PC-9 (cell line): ENCODE data around the gene PDE8A. TPM values are rescaled to one million over a fixed set of nuclear protein-coding genes. Genes with fewer than 3 reads are reported as not detected.
"Not testable (repeated sequence)": the region's sequence is repeated elsewhere in the genome, so short reads cannot be mapped to it uniquely, and the experiment has no call there.

Experiments used
- BruUV-seq: library from RNA; stranded (reverse); fragments of 400-500 nt; replicated peaks from 2 replicates; lab custom pipeline; 2021; lab: Mats Ljungman, UMichigan
- CTCF ChIA-PET: fragments of 300-600 bp; sonication (Branson Sonifier 250); formaldehyde crosslinking; loops from one replicate; lab custom pipeline; 2022; ENCODE audit warnings: antibody characterized with exemption; lab: Charles Lee
- POLR2A ChIA-PET: fragments of 300-600 bp; sonication (Branson Sonifier 250); formaldehyde crosslinking; loops from one replicate; lab custom pipeline; 2022; ENCODE audit warnings: antibody characterized with exemption; ENCODE audit not compliant: unreplicated experiment; lab: Charles Lee
- DNase-seq, 2 experiments: peaks; one replicate each; pipeline versions ENCODE4 v3.0.0 to v3.0.0-alpha.2; 2015 to 2022; ENCODE audit warnings: mixed read lengths in 1 of 2
- H2AFZ ChIP-seq: fragments of 200-600 bp; sonication (generic); 2 replicates; pipeline ENCODE4 v1.8.1; 2017; ENCODE audit warnings: antibody characterized with exemption
- H3F3A ChIP-seq: fragments of 200-600 bp; sonication (generic); 2 replicates; pipeline ENCODE4 v1.8.1; 2017; ENCODE audit warnings: antibody characterized with exemption, mild to moderate bottlenecking, low read depth; ENCODE audit not compliant: insufficient read depth
- H3K27ac ChIP-seq: fragments of 200-600 bp; sonication (generic); 2 replicates; pipeline ENCODE4 v1.6.1; 2016; ENCODE audit warnings: mixed run types
- H3K27me3 ChIP-seq: fragments of 200-600 bp; sonication (generic); 2 replicates; pipeline ENCODE4 v1.6.1; 2016; ENCODE audit warnings: low read depth, mixed run types; ENCODE audit not compliant: insufficient read depth
- H3K36me3 ChIP-seq: fragments of 200-600 bp; sonication (generic); 2 replicates; pipeline ENCODE4 v1.6.1; 2016; ENCODE audit warnings: low read depth, mixed run types
- H3K4me1 ChIP-seq: fragments of 200-600 bp; sonication (generic); replicated peaks from 2 replicates; pipeline ENCODE4 v1.6.1; 2016; ENCODE audit warnings: mixed run types; ENCODE audit not compliant: insufficient read depth
- H3K4me2 ChIP-seq: fragments of 200-600 bp; sonication (generic); 2 replicates; pipeline ENCODE4 v1.6.1; 2017; ENCODE audit warnings: mixed run types
- H3K4me3 ChIP-seq: fragments of 200-600 bp; sonication (generic); 2 replicates; pipeline ENCODE4 v1.6.1; 2016; ENCODE audit warnings: mixed run types
- H3K79me2 ChIP-seq: fragments of 200-600 bp; sonication (generic); 2 replicates; pipeline ENCODE4 v1.6.1; 2017; ENCODE audit warnings: low read depth, mixed run types
- H3K9me2 ChIP-seq: fragments of 200-600 bp; sonication (generic); 2 replicates; pipeline ENCODE4 v1.8.1; 2017; ENCODE audit warnings: mild to moderate bottlenecking; ENCODE audit not compliant: insufficient read depth
- H3K9me3 ChIP-seq: fragments of 200-600 bp; sonication (generic); 2 replicates; pipeline ENCODE4 v1.8.1; 2016; ENCODE audit warnings: low read depth; ENCODE audit not compliant: insufficient read depth
- H4K20me1 ChIP-seq: fragments of 200-600 bp; sonication (generic); 2 replicates; pipeline ENCODE4 v1.8.1; 2017; ENCODE audit not compliant: insufficient read depth
- EZH2 ChIP-seq: fragments of 200-600 bp; sonication (generic); IDR thresholded peaks from 2 replicates; pipeline ENCODE4 v1.8.0; 2017; ENCODE audit warnings: antibody characterized with exemption, low read depth
- intact Hi-C: fragments of 100-400 bp; cut with micrococcal nuclease; formaldehyde crosslinking; loops from one replicate; pipeline ENCODE4 v1.10.0; 2022; ENCODE audit not compliant: unreplicated experiment
- total RNA-seq: library from RNA; stranded (reverse); gene quantifications from 2 replicates; pipeline ENCODE4 v1.2.3, GENCODE V29; 2021
- TF ChIP-seq, protein P1 (sequence below): fragments of 200-600 bp; sonication (generic); conservative IDR thresholded peaks from 2 replicates; pipeline ENCODE4 v1.6.1; 2017; ENCODE audit warnings: mixed run types, antibody characterized with exemption, mild to moderate bottlenecking, moderate library complexity

Gene PDE8A
- total RNA-seq, 1 experiment from 2014 or later: 47.3 TPM

DNA sequence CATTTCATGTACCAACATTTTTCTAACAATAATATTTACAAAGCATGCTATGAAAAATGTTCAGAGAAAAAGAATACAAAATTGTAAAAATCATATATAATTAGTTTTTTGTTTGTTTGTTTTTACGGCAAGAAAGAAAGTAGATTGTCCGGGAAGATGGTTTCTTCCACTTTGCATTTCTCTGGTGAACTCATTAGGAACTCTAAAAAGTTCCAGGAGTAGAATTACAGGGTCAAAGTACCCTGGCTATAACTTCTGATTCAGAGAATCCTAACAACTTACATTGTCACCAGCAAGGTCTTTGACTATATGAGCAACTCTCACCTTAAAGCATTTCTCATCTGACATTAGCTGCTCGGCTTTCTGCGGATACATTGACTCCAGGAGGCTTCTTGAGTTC, 196.7 kb downstream of the PDE8A start:
- Histone ChIP-seq H3K4me2 (no peak overlapping the region), H3F3A (no peaks in the 10 kb centered on the region), H2AFZ (no peak overlapping the region), H4K20me1 (no peaks in the 10 kb centered on the region), H3K27me3 (no peaks in the 10 kb centered on the region), H3K4me1 (peaks cover 13% of the 10 kb centered on the region), H3K27ac (no peak overlapping the region), H3K4me3 (no peak overlapping the region), H3K79me2 (no peaks in the 10 kb centered on the region), H3K9me2 (no peaks in the 10 kb centered on the region), H3K9me3 (no peaks in the 10 kb centered on the region; the same call in 1 of the 2 replicates), H3K36me3 (no peaks in the 10 kb centered on the region)
- POLR2A ChIA-PET: no interaction called here
- BruUV-seq: no TSS peak
- DNase-seq: no peak
- no peak for TF ChIP-seq EZH2
- TF ChIP-seq, protein P1, sequence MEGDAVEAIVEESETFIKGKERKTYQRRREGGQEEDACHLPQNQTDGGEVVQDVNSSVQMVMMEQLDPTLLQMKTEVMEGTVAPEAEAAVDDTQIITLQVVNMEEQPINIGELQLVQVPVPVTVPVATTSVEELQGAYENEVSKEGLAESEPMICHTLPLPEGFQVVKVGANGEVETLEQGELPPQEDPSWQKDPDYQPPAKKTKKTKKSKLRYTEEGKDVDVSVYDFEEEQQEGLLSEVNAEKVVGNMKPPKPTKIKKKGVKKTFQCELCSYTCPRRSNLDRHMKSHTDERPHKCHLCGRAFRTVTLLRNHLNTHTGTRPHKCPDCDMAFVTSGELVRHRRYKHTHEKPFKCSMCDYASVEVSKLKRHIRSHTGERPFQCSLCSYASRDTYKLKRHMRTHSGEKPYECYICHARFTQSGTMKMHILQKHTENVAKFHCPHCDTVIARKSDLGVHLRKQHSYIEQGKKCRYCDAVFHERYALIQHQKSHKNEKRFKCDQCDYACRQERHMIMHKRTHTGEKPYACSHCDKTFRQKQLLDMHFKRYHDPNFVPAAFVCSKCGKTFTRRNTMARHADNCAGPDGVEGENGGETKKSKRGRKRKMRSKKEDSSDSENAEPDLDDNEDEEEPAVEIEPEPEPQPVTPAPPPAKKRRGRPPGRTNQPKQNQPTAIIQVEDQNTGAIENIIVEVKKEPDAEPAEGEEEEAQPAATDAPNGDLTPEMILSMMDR: no peak
- CTCF ChIA-PET: no interaction called here
- intact Hi-C loops: no loop called here

- ChIA-PET POLR2A (no interaction called here), CTCF (no interaction called here)
- no peak for DNase-seq
- Histone ChIP-seq H2AFZ (no peak overlapping the region), H3K79me2 (no peaks in the 10 kb centered on the region), H3K27ac (no peak overlapping the region), H3K9me2 (no peaks in the 10 kb centered on the region), H3K27me3 (no peaks in the 10 kb centered on the region), H3K4me3 (no peak overlapping the region), H3F3A (no peaks in the 10 kb centered on the region), H4K20me1 (no peaks in the 10 kb centered on the region), H3K36me3 (no peaks in the 10 kb centered on the region), H3K4me1 (peaks cover 13% of the 10 kb centered on the region), H3K4me2 (no peak overlapping the region), H3K9me3 (no peaks in the 10 kb centered on the region)
- TF ChIP-seq EZH2: no peak
- TF ChIP-seq, protein P1: no peak
- intact Hi-C loops: no loop called here
- BruUV-seq: no TSS peak
Measured at GRCh38 chr15:85179700-85180099, 198.0 kb downstream of the PDE8A start.

DNA sequence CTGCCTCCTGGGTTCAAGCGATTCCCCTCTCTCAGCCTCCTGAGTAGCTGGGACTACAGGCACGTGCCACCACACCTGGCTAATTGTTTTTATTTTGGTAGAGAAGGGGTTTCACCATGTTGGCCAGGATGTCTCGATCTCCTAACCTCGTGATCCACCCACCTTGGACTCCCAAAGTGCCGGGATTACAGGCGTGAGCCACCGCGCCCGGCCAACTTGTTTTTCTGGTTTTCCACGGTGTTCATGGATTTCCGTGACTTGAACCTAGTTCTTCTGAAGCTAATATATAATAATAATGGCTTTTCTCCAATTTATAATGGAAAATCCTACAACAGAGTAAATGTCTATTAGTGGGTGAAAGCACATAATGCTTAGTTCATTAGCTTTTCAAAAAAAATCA, 203.7 kb downstream of the PDE8A start:
- H3K4me3 ChIP-seq, DNase-seq, H3K9me2 ChIP-seq, H3K9me3 ChIP-seq, H2AFZ ChIP-seq, H3K36me3 ChIP-seq, H3K27ac ChIP-seq, H3K79me2 ChIP-seq, intact Hi-C loops, POLR2A ChIA-PET, H3K4me1 ChIP-seq, BruUV-seq, CTCF ChIA-PET, H4K20me1 ChIP-seq, H3K4me2 ChIP-seq, H3K27me3 ChIP-seq, H3F3A ChIP-seq: not testable (repeated sequence)

DNA sequence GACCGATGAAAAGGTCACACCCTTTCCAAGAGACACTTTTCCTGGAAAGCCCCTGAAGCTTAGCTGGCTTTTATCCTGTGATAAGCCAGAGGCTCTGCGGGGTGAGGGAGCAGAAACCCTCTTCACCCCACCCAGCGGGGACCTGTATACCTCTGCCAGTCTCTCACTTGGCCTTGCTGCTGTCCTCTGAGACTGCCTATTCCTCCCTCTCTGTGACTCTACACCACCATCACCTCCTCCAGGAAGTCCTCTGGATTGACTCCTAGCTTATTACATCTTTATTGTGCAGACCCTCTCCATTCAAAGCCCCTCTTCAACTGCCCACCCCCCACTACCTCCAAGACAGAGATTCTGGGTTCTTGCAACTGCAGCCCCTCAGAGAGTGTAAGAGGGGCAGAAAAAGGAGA, 206.5 kb downstream of the PDE8A start:
- H2AFZ ChIP-seq, H3K36me3 ChIP-seq, H3K27me3 ChIP-seq, H3F3A ChIP-seq, H4K20me1 ChIP-seq, H3K4me3 ChIP-seq, POLR2A ChIA-PET, H3K9me2 ChIP-seq, H3K4me2 ChIP-seq, H3K4me1 ChIP-seq, H3K79me2 ChIP-seq, DNase-seq, H3K9me3 ChIP-seq, intact Hi-C loops, CTCF ChIA-PET, BruUV-seq, H3K27ac ChIP-seq: not testable (repeated sequence)

Other genes starting within 250 kb of the PDE8A start
- gene ZNF592, start 233.3 kb upstream of the PDE8A start, total RNA-seq: 20.8 and 27.5 TPM in 2 replicates
- 4.6 and 8.1 TPM in 2 replicates for gene ALPK3, start 164.5 kb upstream of the PDE8A start, total RNA-seq
- gene SLC28A1, start 97.2 kb upstream of the PDE8A start, total RNA-seq: 0.70 and 1.2 TPM in 2 replicates